Prostate gland (tissue), 2 donors: ENCODE data around the gene CAMK2D.

Experiments used
- CTCF ChIP-seq, 4 experiments: fragments of 200-600 bp in 2 of 4; fragments of 450-650 bp in 2 of 4; sonication (generic) in 2 of 4; IDR thresholded peaks; 1 replicate in 3 of 4; 2 replicates in 1 of 4; pipeline ENCODE4 v1.5.1; 2016 to 2019; ENCODE audit warnings: antibody characterized with exemption in 4 of 4, mild to moderate bottlenecking in 2 of 4, moderate library complexity in 2 of 4
- POLR2A ChIP-seq: fragments of 450-650 bp; IDR thresholded peaks from one replicate; pipeline ENCODE4 v1.6.1; 2016; ENCODE audit warnings: antibody characterized with exemption, mild to moderate bottlenecking

- no peak for TF ChIP-seq CTCF (IDR thresholded peaks at IDR 0.05)
- TF ChIP-seq POLR2A: no peak
Observed at GRCh38 chr4:113662581-113662980, 99.0 kb downstream of the CAMK2D start.
